ENCODE measurements around the gene BTBD2. TPM values are rescaled to one million over a fixed set of nuclear protein-coding genes. Genes with fewer than 3 reads are reported as not detected.
A peak's percentile ranks its signal among the peaks of the same experiment; 100 is the strongest.
"Not testable (repeated sequence)": the region's sequence is repeated elsewhere in the genome, so short reads cannot be mapped to it uniquely, and the experiment has no call there.

BTBD2 gene
- total RNA-seq, 1 donor from 2014 or later = 65.9 TPM

DNA sequence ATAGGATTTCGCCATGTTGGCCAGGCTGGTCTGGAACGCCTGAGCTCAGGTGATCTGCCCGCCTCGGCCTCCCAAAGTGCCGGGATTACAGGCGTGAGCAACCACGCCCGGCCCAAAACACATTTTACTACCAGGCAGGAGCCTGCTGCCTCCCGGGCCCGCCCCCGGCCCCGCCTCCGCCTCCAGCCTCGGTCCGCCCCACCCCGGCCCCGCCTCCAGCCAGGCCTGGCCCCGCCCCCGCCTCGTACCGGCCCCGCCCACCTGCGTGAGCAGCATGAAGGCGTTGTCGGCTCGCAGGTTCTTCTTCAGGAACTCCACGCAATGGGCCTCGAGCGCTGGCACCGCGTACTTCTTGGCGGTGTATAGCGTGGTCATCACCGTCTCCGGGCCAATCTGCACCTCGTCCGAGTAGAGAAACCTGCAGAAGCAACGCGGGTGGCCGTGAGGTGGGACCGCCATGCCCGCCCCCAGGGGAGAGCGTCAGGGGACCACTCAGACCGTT is 22.7 kb downstream of the BTBD2 start:
- no peak for TF ChIP-seq CTCF (IDR thresholded peaks at IDR 0.05)
- no peaks in the 10 kb centered on the region for H3K27me3 Mint-ChIP-seq (ENCODE audit: low read depth)
- no peaks in the 10 kb centered on the region for H3K4me1 Mint-ChIP-seq (ENCODE audit: low read depth)
- H3K36me3 Mint-ChIP-seq (ENCODE audit: low read depth) = peaks cover 16% of the 10 kb centered on the region
- H3K27ac Mint-ChIP-seq (ENCODE audit: unreplicated experiment) = no peak overlapping the region
- DNase-seq (ENCODE audit: low spot score) = no peak
- no peak overlapping the region for H3K4me3 Mint-ChIP-seq (ENCODE audit: unreplicated experiment)
- peaks cover 3% of the 10 kb centered on the region for H3K9me3 Mint-ChIP-seq (ENCODE audit: low read depth)

DNA sequence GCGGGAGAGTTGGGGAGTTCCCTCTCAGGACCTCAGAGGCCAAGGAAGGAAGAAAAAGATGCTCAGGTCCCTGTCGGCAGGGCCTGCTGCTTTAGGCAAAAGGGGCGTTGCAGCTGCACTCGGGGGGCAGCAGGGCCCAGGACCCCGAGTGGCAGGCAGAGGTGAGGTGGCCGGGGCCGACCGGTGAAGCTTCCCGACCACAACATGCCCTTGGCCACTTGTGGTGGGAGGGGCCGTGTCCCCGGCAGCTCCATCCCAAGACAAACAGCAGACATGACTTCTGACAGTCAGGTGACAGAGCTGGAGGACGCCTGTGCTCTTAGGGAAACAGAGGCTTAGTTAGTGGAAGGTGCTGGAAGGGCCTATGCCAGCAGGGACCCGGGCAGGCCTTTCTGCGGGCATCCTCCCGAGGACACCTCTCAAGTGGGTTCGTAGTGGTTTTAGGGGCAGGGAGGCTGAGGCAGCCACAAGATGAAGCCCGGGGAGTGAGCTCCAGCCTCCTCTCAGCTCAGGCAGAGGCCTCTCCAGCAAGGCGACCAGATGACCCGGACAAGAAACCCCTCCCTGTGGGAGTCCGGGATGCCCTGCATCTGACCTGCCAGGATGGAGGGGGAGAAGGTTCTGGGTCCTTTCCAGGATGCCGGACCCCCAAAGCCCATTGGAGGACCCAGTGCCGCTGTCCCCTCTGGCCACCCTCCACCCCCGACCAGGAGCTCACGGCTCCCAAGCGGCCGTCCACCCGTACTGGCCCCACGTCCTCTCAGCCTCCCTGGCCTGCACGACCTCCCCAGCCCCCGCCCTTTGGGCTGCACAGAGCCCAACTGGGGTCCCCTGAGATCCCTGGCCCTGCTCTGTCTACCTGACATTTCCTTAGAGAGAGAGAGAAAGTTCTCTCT is 24.2 kb downstream of the BTBD2 start:
- Mint-ChIP-seq H3K27me3 (ENCODE audit: low read depth) (no peaks in the 10 kb centered on the region), H3K27ac (ENCODE audit: unreplicated experiment) (no peak overlapping the region), H3K4me3 (ENCODE audit: unreplicated experiment) (no peak overlapping the region), H3K4me1 (ENCODE audit: low read depth) (no peaks in the 10 kb centered on the region), H3K36me3 (ENCODE audit: low read depth) (peaks cover 11% of the 10 kb centered on the region), H3K9me3 (ENCODE audit: low read depth) (peaks cover 3% of the 10 kb centered on the region)
- DNase-seq (ENCODE audit: low spot score) = no peak
- no peak for TF ChIP-seq CTCF (IDR thresholded peaks at IDR 0.05)

- Mint-ChIP-seq H3K27ac (ENCODE audit: unreplicated experiment) (no peak overlapping the region), H3K36me3 (ENCODE audit: low read depth) (peaks cover 10% of the 10 kb centered on the region), H3K4me1 (ENCODE audit: low read depth) (no peaks in the 10 kb centered on the region), H3K27me3 (ENCODE audit: low read depth) (no peaks in the 10 kb centered on the region), H3K9me3 (ENCODE audit: low read depth) (no peaks in the 10 kb centered on the region), H3K4me3 (ENCODE audit: unreplicated experiment) (no peak overlapping the region)
- no peak for DNase-seq (ENCODE audit: low spot score)
- no peak for TF ChIP-seq CTCF (IDR thresholded peaks at IDR 0.05)
These were observed 25.1 kb downstream of the BTBD2 start for GRCh38 chr19:1990230-1991017.

- H3K27me3 Mint-ChIP-seq (ENCODE audit: low read depth) = no peaks in the 10 kb centered on the region
- no peak overlapping the region for H3K27ac Mint-ChIP-seq (ENCODE audit: unreplicated experiment)
- no peaks in the 10 kb centered on the region for H3K4me1 Mint-ChIP-seq (ENCODE audit: low read depth)
- H3K9me3 Mint-ChIP-seq (ENCODE audit: low read depth) = no peaks in the 10 kb centered on the region
- no peak for DNase-seq (ENCODE audit: low spot score)
- peaks cover 13% of the 10 kb centered on the region for H3K36me3 Mint-ChIP-seq (ENCODE audit: low read depth)
- no peak overlapping the region for H3K4me3 Mint-ChIP-seq (ENCODE audit: unreplicated experiment)
- no peak for TF ChIP-seq CTCF (IDR thresholded peaks at IDR 0.05)
These were observed 25.8 kb downstream of the BTBD2 start for GRCh38 chr19:1989513-1990229.

- Mint-ChIP-seq H3K27ac (ENCODE audit: unreplicated experiment) (peak overlapping the region; percentile 8), H3K36me3 (ENCODE audit: low read depth) (peaks cover 13% of the 10 kb centered on the region)
- H3K9me3 Mint-ChIP-seq (ENCODE audit: low read depth); H3K27me3 Mint-ChIP-seq (ENCODE audit: low read depth); H3K4me3 Mint-ChIP-seq (ENCODE audit: unreplicated experiment); DNase-seq (ENCODE audit: low spot score); H3K4me1 Mint-ChIP-seq (ENCODE audit: low read depth): not testable (repeated sequence)
These were observed 27.1 kb downstream of the BTBD2 start for GRCh38 chr19:1988464-1988863.
